Activated CD8-positive, alpha-beta memory T cell treated with anti-CD3 and anti-CD28 coated beads, Interleukin-2, amount 50 U/mL, for 24 hours (primary cell): Measurements from ENCODE around the gene TMTC1.
"Not testable (repeated sequence)": the region's sequence is repeated elsewhere in the genome, so short reads cannot be mapped to it uniquely, and the experiment has no call there.

Experiments
- DNase-seq: peaks from one replicate; pipeline ENCODE4 v3.0.0-alpha.2; 2020; ENCODE audit errors: extremely low read depth

TMTC1 gene

DNA sequence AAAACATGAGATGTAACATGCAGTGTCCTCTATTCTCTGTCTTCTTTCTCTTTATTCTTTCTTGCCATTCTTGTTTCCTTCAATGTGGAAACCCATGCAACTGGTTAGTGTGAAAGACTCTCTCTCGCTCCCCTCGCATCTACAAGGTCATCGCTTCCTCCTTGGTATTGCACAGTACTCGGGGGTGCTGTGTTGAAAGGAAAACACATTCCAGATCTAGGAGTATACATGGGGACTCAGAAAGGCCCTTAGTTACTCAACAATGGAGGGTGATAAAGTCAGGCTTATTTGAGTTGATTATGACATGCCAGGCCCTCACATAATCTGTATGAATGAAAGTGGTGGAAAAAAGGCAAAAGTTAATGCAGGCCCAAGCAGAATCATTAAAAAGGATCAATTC lies 210.8 kb downstream of the TMTC1 start:
- no peak for DNase-seq

DNA sequence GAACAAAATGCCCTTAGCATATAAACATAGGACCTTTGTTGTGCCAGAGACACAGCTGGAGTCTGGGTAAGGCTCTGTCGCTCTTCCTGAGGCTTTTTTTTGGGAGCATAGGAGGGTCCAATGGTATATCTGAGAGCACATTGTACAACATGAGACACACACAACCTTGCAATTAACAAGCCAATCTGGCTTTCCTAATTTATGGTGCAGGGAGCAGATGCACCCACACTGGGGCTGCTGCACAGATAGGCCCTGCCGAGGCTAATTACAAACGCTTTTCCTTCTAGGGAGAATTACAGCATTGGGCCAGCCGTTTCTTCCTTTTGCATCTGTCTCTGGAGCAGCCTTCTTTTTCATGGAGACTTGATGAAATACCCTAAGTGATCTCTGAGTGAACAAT lies 211.3 kb downstream of the TMTC1 start:
- DNase-seq, result no peak

DNA sequence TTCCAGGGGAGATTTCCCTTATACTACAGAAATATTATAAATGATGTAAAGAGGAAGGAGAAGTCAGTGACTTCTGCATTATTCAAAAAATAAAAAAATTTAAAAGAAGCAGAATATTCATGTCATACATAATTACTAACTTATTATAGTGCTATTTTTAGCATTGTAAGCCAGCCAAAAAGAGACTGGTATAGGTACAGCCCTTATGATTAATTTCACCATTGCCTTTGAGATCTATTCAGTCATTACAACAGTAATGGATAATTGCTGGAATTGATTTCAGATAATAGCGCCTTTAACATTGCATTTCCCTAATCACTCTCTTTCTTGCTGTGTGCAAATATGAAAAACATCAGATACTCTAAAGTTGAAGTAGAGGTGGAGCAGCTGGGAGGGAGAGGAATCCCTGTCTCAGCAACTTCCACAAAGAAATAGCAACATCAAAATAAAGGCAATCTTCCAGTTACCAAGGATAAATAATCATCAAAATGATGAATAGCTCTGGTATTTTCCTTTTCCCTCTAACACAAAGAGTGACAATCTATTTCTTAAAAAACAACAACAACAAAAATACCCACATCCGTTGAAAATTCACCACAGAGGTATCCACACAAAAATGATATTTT lies 214.5 kb downstream of the TMTC1 start:
- no peak for DNase-seq

DNA sequence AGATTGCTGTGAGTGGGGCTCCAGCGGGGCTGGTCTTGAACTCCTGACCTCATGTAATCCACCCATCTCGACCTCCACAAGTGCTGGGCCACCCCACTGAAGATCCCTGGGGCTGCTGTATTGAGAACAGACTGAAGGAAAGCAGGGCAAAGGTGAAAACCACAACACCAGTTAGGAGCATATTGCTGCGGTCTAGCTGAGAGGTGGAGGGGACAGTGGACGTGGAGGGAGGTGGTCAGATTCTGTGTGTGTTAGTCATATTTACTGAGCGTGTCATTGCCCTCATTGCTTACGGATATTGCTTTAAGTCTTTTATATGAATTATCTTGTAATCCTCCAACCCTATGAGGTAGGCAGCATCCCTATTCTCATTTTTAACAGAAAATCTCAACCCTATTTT lies 217.3 kb downstream of the TMTC1 start:
- DNase-seq, result no peak

DNA sequence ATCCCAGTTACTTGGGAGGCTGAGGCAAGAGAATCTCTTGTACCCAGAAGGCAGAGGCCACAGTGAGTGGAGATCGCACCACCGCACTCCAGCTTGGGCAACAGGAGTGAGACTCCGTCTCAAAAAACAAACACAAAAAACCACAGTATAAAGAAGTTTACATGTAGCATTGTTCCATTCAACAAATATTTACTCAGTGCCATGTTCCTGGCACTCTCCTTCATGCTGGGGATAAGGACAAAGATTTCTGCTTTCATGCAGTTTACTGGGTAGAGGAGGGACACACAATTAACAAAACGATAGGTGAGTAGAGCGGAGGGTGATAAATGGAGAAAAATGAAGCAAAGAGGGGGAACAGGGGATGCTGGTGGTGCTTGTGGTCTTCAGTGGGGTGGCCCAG lies 218.0 kb downstream of the TMTC1 start:
- no peak for DNase-seq

DNA sequence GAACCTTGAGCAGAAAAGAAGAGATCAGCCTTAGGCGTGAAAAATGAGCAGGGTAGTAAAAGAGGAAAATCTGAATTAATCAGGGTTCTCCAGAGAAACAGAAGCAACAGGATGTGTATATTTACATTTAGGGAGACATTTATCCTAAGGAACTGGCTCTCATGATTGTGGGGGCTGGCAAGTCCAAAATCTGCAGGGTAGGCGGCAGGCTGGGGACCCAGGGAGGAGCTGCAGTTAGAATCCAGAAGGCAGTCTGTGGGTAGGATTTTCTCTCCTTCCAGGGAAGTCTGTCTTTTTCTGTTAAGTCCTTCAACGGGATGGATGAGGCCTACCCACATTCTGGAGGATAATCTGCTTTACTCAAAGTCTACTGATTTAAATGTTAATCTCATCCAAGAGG lies 218.8 kb downstream of the TMTC1 start:
- DNase-seq, result no peak

DNA sequence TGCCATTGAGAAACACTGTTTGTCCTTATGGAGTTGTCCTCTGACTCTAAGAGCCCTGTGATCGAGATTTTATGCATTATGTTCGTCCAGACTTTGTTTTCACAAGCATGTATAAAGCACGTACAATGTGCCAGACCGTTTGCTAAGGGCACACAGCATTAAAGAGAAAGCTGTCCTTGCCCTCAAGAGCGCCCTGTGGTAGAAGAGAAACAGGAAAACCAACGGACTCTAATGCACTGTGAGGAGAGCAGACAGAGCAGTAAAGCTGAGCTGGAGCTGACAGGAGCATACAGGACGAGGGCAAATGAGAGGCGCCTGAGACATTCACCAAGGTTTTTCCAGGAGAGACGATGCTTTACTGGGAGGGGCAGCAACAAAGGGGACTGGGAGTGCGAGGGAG lies 220.1 kb downstream of the TMTC1 start:
- DNase-seq, result no peak

DNA sequence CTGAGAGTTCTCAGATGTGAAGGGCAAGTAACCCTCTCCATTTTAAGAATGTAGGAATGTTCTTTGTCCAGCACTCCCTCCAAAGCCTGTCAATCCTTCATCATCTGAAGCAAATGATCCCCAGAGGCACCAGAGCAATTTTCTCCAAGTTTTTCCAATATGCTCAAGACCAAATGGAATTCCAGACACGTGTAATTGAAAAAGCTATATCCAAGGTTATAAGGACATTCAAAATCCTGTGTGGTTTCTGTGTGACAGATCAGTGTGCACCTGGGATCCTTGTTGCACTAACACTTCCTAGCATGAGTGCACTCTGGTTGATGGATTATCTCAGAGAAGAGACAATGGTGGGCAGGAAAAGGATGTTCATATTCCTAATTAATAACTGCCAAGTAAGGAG lies 220.7 kb downstream of the TMTC1 start:
- DNase-seq, result no peak

DNA sequence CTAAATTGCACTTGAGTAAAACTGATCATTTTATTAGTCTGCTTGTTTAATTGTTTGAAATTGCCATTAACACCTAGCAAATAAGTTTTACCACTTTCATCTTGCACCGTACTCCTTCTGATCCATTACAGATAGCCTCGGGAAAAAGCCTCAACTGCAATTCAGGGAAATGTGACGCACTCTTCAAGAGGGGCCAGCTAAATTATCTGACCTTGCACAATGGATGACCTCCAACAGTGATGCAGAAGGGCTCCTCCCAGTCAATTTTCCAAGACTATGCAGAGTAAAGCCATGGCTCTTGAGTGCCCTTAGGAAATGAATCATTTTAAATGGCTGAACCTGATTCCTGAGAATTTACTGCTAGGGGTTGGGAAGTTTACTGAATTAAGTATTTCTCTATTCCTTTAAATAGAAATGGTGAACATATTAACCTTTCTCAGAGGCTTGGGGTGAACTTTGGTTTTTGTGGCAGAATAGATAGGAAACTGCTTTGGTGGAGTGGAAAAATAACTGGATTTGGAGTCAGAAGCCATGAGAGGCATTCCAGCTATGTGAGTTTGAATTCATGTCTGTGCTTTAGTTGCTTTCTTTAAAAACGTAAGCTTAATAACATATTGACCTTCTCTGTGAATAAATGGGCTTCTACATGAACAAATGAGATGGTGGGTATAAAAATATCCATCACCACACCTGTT lies 221.5 kb downstream of the TMTC1 start:
- DNase-seq, result no peak

DNA sequence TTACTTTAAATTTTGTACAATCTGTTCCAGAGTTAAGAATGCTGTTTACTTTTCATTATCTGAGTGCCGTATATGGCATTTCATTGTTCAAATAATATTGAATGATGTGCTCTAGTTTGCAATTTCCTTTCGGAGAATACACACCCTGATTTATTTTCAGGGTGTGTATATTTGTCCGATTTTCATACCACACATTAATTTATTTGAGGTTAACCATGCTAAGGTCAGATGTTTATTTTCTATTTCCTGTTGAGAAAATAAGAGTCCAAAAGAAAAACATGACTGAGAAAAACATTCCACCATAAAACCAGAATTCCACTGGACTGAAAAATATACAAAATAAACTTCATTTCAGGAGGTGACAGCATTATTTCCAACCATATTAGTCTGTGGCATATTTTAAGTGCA lies 222.1 kb downstream of the TMTC1 start:
- no peak for DNase-seq

DNA sequence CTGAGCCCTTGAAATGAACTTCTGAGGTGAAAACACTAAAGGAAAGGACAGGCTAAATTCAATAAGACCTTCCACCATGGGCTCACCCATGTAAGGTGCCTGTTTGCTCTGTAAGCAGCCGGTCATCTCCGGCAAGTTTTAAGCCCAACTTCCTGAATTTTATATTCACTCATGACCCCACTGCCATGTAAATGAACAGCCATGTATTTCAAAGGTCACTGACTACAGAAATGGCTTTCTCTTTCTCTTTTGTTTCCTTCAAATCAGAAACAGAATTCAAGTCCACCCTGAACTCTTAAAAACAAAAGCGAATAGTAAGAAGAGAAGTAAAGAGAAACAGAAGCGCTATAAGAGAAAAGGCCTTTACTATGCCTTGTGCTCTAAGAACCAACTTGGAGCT lies 224.5 kb downstream of the TMTC1 start:
- no peak for DNase-seq

DNA sequence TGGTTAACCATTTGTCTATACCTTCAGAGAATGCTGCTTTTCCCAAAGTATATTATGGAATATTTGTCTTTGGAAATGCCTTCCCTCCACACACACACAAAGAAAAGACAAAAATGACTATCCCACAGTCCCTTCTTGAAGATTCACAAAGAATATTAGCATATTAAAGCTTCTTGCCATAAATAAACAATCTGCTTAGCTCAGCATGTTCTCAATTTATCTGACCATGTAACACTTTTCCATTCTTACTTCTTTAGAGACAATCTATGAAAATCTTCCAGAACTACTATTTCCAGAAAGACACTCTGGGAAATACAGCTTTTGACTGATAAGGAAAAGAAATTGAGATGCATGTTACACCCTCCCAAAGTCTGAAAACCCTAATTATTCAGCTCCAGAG lies 227.4 kb downstream of the TMTC1 start:
- DNase-seq, result no peak

DNA sequence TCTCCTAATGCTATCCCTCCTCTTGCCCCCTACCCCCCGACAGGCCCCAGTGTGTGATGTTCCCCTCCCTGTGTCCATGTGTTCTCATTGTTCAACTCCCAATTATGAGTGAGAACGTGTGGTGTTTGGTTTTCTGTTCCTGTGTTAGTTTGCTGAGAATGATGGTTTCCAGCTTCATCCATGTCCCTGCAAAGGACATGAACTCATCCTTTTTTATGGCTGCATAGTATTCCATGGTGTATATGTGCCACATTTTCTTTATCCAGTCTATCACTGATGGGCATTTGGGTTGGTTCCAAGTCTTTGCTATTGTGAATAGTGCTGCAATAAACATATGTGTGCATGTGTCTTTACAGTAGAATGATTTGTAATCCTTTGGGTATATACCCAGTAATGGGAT lies 228.3 kb downstream of the TMTC1 start:
- not testable (repeated sequence) for DNase-seq

DNA sequence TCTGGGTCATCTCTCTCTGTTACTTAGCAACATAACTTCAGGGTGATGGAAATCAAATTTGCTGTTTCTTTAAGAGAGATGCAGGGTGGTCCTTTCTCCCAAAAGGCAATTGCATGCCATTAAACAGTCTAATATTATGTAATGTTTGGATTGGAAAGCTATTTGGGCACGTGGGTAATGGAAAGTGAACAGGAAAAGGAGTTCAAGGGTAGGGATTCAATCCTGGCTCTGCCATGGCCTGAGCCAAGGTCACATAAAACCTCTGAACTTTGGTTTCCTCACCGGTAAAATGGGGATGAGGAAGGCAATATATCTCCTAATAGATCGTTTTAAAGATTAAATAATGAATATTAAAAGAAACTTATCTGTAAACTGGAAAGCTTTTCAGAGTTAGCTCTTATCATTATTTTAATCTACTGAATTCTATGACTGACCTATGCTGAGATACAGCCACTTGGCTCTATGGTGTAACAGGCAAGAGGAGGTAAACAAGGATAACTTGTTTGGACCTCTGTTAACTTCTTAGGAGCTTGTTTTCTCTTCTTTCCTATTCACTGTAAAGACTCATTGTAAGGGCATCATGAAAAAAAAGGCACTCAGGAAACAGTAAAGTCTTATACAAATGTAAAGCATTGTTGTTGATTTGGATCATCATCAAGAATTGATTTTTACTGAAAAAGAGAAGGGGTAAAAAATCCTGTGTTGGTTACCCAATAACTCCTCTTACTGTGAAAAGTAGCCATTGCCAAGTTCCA lies 230.6 kb downstream of the TMTC1 start:
- no peak for DNase-seq

DNA sequence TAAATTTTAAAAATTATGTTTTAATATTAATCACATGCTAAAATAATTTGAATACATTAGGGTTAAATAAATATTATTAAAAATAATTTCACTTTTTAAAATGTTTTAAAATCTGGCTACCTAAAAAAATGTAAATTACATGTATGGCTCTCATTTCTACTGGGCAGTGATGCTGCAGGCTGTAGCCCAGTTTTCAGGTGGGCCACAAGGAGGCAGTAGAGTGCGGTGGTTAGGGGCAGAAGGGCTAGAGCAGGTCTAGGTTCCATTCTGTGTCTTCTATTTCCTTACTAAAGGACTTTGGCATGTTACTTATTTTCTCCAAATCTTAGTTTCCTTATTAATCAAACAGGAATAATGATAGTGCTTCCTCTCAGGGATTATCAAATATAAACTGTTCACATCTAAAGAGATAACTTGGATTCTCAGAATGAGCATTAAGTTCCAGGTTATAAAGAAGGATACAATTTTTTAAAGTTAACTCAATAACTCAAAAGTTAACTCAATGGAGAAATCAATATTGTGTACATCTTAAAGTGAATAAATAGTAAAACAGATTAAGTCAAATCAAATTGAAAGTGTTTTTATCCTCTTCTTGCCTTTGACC lies 231.3 kb downstream of the TMTC1 start:
- peak; percentile 10 for DNase-seq

DNA sequence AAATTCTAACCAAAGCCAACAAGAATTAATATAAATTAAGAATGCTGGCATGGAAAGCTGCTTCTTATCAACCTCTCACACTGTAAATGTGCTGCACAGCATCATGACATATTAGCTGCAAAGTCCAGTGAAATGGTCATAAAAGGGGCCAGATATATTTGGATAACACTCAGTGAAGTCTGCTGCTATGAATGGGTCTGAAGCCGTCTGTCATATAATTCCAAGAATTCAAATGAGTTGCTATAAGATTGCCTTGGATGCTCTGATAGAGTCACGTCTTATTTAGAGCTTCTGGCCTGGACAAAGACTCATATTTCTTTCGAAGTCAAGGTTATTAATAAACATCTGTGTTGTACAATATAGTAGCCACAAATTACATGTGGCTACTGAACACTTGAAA lies 231.9 kb downstream of the TMTC1 start:
- no peak for DNase-seq

DNA sequence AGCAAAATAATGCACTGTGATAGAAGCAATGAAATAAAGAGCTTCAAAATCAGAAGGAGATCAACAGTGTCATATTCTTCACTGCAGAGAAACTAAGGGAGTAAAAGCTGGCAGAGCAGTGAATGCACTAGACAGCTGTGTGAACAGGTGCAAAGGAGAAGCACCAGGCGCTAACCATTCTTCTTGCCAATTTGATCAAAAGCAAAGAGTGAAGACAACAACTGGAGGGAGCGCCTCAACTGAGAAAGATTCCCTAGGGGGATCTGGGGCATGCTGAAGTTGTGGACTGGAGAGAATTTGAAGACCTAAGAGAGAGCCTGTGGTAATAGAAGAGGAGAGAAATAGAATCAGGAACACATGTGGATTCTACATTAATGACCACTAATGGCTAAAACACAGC lies 235.9 kb downstream of the TMTC1 start:
- DNase-seq, result no peak

DNA sequence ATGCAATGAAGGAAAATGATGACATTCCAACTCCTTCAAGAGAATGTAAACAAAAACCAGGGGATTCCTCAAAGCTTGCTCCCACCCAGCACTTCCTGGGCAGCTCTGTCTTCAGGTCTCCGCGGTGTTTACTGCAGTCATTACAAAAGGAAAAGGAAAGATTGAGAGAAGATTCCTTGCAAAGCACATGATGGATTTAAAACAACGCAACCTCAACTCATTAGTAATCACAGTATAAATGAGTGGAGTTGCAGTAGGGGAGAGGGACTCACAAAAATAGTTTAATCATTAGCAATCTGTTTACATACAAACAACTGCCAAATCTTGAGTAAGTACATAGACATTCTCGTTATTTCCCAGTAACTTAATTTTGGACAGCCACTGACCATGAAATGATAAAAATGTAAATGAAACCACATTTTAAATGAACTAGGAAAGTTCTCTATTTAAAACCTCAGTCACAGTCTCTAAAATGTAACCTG lies 236.6 kb downstream of the TMTC1 start:
- DNase-seq, result no peak

DNA sequence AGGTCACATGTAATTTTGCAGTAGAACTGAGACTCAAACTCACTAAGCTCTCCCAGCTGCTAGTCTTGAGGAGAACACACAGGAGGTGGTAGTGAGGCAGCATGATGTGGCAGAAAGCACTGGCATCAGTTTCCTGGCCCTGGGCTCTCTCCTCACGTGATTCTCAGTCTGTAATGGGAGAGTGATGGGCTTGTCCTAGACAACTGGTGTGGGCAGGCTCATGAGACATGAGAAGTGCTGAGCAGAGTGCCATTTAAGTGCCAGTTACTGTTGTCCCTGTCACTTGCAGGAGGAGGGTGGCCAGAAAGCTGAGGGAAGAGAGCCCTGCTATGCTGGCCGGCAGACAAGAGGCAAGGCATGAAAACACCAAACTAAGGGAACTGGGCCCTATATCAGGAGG lies 237.7 kb downstream of the TMTC1 start:
- no peak for DNase-seq

DNA sequence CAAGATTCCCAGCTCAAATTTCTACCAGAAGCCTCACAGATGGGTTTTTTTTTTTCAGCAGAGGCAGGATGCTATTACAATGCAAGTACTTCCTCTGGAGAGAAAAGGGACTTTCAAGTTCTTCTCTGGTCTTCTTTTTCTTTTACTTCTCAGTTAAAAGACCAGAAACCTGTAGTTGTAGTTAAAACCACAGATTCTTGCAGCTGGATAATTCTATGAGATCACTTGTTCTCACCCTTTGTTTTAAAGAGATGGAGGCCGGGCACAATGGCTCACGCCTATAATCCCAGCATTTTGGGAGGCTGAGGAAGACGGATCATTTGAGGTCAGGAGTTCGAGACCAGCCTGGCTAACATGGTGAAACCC lies 238.7 kb downstream of the TMTC1 start:
- no peak for DNase-seq

DNA sequence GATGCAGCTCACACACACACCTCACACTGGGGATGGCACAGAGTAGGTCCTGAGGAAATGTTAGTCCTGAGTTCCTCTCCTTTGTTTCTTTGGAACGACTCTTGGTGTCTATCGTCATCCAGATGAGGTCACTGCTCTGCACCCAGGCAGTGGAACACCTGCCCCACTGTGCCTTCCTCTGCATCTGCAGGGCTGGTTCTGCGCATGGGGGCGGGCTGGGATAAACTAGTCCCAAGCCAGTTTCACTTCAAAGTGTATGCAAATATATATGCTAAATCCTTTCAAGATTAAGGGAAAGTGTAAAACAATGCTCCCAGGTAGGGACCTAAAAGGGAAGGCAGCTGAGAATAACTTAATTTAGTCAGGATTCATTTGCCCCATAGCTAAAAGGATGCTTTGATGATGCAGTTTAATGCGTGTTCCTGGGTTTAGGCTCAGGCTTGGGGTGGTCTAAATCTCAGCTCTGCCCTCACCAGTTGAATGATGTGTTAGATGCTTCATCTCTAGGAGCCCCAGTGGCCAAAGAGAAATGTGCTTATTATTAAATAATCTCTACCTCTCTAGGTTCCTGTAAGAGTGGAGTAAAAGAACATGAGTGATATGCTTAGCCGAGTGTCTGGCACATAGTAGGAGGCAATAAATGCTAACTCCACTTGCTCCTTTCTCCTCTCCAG lies 239.2 kb downstream of the TMTC1 start:
- DNase-seq, result no peak

DNA sequence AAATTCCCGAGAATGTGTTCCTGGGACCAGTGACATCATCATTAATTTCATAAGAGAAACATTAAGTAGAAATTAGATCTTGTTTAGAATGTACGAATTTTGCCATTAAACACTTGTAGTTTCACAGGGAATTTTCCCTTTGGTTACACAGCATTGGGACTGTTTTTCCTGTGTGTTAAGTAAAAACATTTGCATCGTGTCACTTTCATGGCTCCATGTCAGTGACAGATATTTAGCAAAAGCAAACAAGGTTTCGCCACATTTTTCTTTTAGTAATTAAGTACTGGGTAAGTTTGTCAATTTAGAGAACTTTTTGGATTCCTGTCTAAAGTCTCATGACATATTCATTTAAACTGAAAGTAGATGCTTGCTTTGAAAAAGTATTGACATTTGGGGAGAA lies 240.7 kb downstream of the TMTC1 start:
- DNase-seq, result no peak
